Keratinocyte (primary cell): ENCODE data around the gene RAI14. TPM values are rescaled to one million over a fixed set of nuclear protein-coding genes. Genes with fewer than 3 reads are reported as not detected.

Experiments used
- DNase-seq: peaks from one replicate; pipeline ENCODE4 v3.0.0-alpha.2; 2011; ENCODE audit warnings: low read depth, missing footprints, low spot score
- FAIRE-seq: peaks from 2 replicates; lab custom pipeline; 2011; peaks lifted over from hg19 to GRCh38; lab: Jason Lieb, UNC
- H2AFZ ChIP-seq: 2 replicates; pipeline ENCODE4 v1.6.0; 2012; ENCODE audit warnings: low read length, control low read depth, inconsistent platforms; ENCODE audit not compliant: control insufficient read depth
- H3K27ac ChIP-seq: 2 replicates; pipeline ENCODE4 v1.5.1; 2011; ENCODE audit warnings: low read length; ENCODE audit not compliant: control insufficient read depth, insufficient read depth
- H3K27me3 ChIP-seq: 3 replicates; pipeline ENCODE4 v1.6.0; 2011; ENCODE audit warnings: low read length; ENCODE audit not compliant: control insufficient read depth, insufficient read depth; ENCODE audit errors: extremely low read depth
- H3K36me3 ChIP-seq, 2 experiments: 2 replicates in 1 of 2; 3 replicates in 1 of 2; pipeline ENCODE4 v1.5.1; 2011; ENCODE audit warnings: low read length in 2 of 2, mild to moderate bottlenecking in 1 of 2; ENCODE audit not compliant: control insufficient read depth in 2 of 2, insufficient read depth in 2 of 2; ENCODE audit errors: extremely low read depth in 1 of 2
- H3K4me1 ChIP-seq: 3 replicates; pipeline ENCODE4 v1.5.1; 2011; ENCODE audit warnings: low read length; ENCODE audit not compliant: control insufficient read depth, insufficient read depth; ENCODE audit errors: extremely low read depth
- H3K4me2 ChIP-seq: 3 replicates; pipeline ENCODE4 v1.6.0; 2011; ENCODE audit warnings: low read depth, low read length; ENCODE audit not compliant: control insufficient read depth, insufficient read depth; ENCODE audit errors: extremely low read depth
- H3K4me3 ChIP-seq, 3 experiments: fragments of 200-600 bp in 1 of 3; sonication (generic) in 1 of 3; 2 replicates in 2 of 3; 3 replicates in 1 of 3; pipeline ENCODE4 v1.5.1; 2011 to 2016; ENCODE audit warnings: low read length in 3 of 3, mild to moderate bottlenecking in 3 of 3, control low read depth in 2 of 3, inconsistent platforms in 1 of 3, low read depth in 1 of 3, mixed read lengths in 1 of 3, mixed run types in 1 of 3, moderate library complexity in 1 of 3; ENCODE audit not compliant: control insufficient read depth in 2 of 3, insufficient read depth in 2 of 3; ENCODE audit errors: extremely low read depth in 1 of 3
- H3K79me2 ChIP-seq: 2 replicates; pipeline ENCODE4 v1.6.0; 2012; ENCODE audit warnings: low read length; ENCODE audit not compliant: control insufficient read depth, insufficient read depth
- H3K9ac ChIP-seq: 3 replicates; pipeline ENCODE4 v1.6.0; 2011; ENCODE audit warnings: low read length; ENCODE audit not compliant: control insufficient read depth, insufficient read depth; ENCODE audit errors: extremely low read depth
- H3K9me1 ChIP-seq: 3 replicates; pipeline ENCODE4 v1.6.0; 2011; ENCODE audit warnings: low read length; ENCODE audit not compliant: control insufficient read depth, insufficient read depth; ENCODE audit errors: extremely low read depth
- H3K9me3 ChIP-seq: 2 replicates; pipeline ENCODE4 v1.5.1; 2012; ENCODE audit warnings: low read depth, low read length; ENCODE audit not compliant: control insufficient read depth
- H4K20me1 ChIP-seq: 3 replicates; pipeline ENCODE4 v1.6.0; 2011; ENCODE audit warnings: low read length; ENCODE audit not compliant: control insufficient read depth, insufficient read depth; ENCODE audit errors: extremely low read depth
- CTCF ChIP-seq, 3 experiments: IDR thresholded peaks in 1 of 3; conservative IDR thresholded peaks in 1 of 3; optimal IDR thresholded peaks in 1 of 3; 2 replicates in 2 of 3; 3 replicates in 1 of 3; pipeline versions ENCODE3 to v1.5.1; 2011; ENCODE audit warnings: low read length in 3 of 3, mild to moderate bottlenecking in 3 of 3, moderate library complexity in 2 of 3, control low read depth in 1 of 3, inconsistent platforms in 1 of 3; ENCODE audit not compliant: insufficient read depth in 2 of 3; ENCODE audit errors: extremely low read depth in 1 of 3
- EZH2 ChIP-seq: IDR thresholded peaks from one replicate; pipeline ENCODE4 v1.6.1; 2012; ENCODE audit warnings: inconsistent platforms, mild to moderate bottlenecking, low read length, moderate library complexity
- dilution Hi-C: fragments of 300-500 bp; cut with MboI; formaldehyde crosslinking; loops from one replicate; pipeline ENCODE4 v1.7.0; 2020; ENCODE audit warnings: low sequenced_read_pairs; ENCODE audit not compliant: extremely low pct_ligation_motif_present
- polyA plus RNA-seq, 5 experiments: library from polyadenylated mRNA; depleted of rRNA in 3 of 5; stranded (reverse) in 3 of 5; stranded (forward) in 1 of 5; unstranded in 1 of 5; fragments of >200 nt; gene quantifications; 1 replicate in 1 of 5; 2 replicates in 3 of 5; 3 replicates in 1 of 5; pipeline versions ENCODE4 v1.2.1 to v1.2.3, GENCODE V29; 2011 to 2012; ENCODE audit warnings: missing spikeins in 2 of 5, low read depth in 1 of 5, low replicate concordance in 1 of 5

RAI14 gene
- polyA plus RNA-seq, 1 donor (not counting 4 experiments of a cell fraction or from before 2014, with no cell fraction given), result 31.4 TPM

DNA sequence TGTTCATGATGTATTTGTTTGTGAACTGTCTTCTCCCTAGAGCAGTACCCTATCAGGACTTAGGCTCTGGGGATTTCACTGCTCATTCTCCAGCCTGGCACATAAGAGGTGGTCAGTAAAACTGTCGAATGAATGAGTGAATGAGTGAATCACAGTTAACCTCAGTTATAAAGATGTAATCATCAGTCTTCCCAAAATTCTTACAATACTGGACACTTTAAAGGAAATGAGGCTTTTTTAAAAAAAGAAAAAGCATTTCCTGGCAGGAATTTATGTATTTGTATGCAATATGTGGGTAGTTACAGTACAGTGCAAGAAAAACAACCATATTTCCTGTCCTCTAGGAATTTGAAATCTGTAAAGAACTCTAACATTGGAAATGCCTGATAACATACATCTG, 59.6 kb downstream of the RAI14 start:
- Histone ChIP-seq H3K27me3 (no peaks in the 10 kb centered on the region), H3K9me1 (no peaks in the 10 kb centered on the region), H3K27ac (no peak overlapping the region), H3K36me3 (peaks cover 0 to 5% of the 10 kb centered on the region in 2 experiments), H2AFZ (no peak overlapping the region), H3K4me1 (no peaks in the 10 kb centered on the region), H3K4me3 (no peak overlapping the region), H3K9ac (no peak overlapping the region), H4K20me1 (no peaks in the 10 kb centered on the region), H3K79me2 (no peaks in the 10 kb centered on the region), H3K4me2 (no peak overlapping the region), H3K9me3 (no peaks in the 10 kb centered on the region)
- DNase-seq (no peak), FAIRE-seq (no peak)
- dilution Hi-C loops, result no loop called here
- no peak for TF ChIP-seq CTCF (optimal IDR thresholded peaks at IDR 0.05 in 1 of 3, IDR thresholded peaks at IDR 0.05 in 1 of 3, conservative IDR thresholded peaks at IDR 0.05 in 1 of 3; ENCODE audit: extremely low read depth in 1 of 3, insufficient read depth in 2 of 3, low read length in 3 of 3)
- no peak for TF ChIP-seq EZH2

DNA sequence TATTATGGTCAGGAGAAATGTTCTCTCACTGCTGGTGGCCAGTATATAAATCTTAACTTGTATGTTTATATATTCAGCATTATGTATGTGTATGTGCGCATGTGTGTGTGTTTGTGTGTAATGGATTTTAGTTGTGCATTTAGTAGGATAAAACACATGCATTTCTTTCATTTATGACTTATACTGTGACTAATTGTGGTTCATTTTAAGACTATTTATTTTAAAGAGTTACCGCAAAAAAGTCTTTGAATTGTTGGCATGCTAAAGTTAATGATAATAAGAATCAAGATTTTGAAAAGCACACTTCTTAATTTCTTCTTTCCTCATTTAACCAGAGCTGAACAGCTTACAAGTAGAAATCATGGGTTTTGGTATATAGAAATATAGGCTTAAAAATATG, 60.9 kb downstream of the RAI14 start:
- dilution Hi-C loops, result no loop called here
- no peak overlapping the region for H3K27ac ChIP-seq
- H3K4me1 ChIP-seq, result no peaks in the 10 kb centered on the region
- DNase-seq (no peak), FAIRE-seq (no peak)
- no peak overlapping the region for H2AFZ ChIP-seq
- H3K9ac ChIP-seq, result no peak overlapping the region
- no peaks in the 10 kb centered on the region for H3K27me3 ChIP-seq
- H4K20me1 ChIP-seq, result no peaks in the 10 kb centered on the region
- H3K4me3 ChIP-seq, result no peak overlapping the region
- no peaks in the 10 kb centered on the region for H3K9me3 ChIP-seq
- no peaks in the 10 kb centered on the region for H3K9me1 ChIP-seq
- H3K79me2 ChIP-seq, result no peaks in the 10 kb centered on the region
- peaks cover 0 to 5% of the 10 kb centered on the region in 2 experiments for H3K36me3 ChIP-seq
- no peak overlapping the region for H3K4me2 ChIP-seq
- TF ChIP-seq CTCF (optimal IDR thresholded peaks at IDR 0.05 in 1 of 3, IDR thresholded peaks at IDR 0.05 in 1 of 3, conservative IDR thresholded peaks at IDR 0.05 in 1 of 3; ENCODE audit: extremely low read depth in 1 of 3, insufficient read depth in 2 of 3, low read length in 3 of 3) (no peak), EZH2 (no peak)
